ENCODE results near the gene FNTB.
"Not testable (repeated sequence)": the region's sequence is repeated elsewhere in the genome, so short reads cannot be mapped to it uniquely, and the experiment has no call there.

Gene FNTB

DNA sequence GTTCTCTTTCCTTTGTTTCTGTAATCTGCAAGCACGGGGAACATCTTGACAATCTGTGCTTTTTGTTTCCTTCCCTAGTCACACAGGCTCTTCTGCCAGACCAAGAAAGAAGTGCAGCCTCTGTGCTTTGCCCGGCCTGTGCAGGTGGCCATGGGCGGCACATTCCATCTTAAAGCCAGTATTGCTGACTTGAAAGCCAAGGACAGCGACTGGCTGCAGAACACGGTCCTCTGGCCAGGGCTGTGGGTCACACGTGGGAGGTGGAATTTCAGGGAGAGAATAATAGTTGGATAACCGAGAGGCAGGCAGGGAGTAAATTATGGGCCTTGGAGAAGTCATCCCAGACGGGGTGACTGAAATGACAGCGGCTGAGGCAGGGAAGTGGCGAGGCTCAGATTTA, 24.8 kb downstream of the FNTB start:
- DNase-seq (ENCODE audit: low read depth in 2 of 2, low spot score in 1 of 2) = no peak

DNA sequence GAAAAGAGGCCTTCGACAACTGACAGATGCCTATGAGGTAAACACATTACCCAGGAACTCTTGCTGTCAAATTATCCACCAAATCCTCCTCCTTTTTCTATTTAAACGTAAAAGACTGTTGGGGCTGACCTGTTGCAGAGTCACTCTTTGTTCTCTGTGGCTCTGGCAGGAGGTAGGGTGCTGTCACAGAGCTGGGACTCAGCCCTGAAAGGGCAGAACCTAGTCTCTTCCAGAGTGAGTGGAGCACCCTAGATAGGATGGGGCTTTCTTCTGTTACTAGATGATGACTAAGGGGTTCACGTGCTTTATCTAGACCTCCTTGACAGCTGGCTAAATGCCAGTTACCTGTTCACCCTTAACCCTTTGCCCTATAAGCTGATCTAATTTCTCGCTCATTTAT, 25.7 kb downstream of the FNTB start:
- no peak for DNase-seq (ENCODE audit: low read depth in 2 of 2, low spot score in 1 of 2)

- no peak for DNase-seq (ENCODE audit: low read depth in 2 of 2, low spot score in 1 of 2)
These were observed 28.7 kb downstream of the FNTB start for GRCh38 chr14:65015391-65015790.

GRCh38 chr14:65016471-65016870, 29.8 kb downstream of the FNTB start:
- DNase-seq (ENCODE audit: low read depth in 2 of 2, low spot score in 1 of 2) = no peak

GRCh38 chr14:65019944-65020566, 33.4 kb downstream of the FNTB start:
- DNase-seq (ENCODE audit: low read depth in 2 of 2, low spot score in 1 of 2) = no peak

- no peak for DNase-seq (ENCODE audit: low read depth in 2 of 2, low spot score in 1 of 2)
These were observed 38.3 kb downstream of the FNTB start for GRCh38 chr14:65024957-65025356.

DNA sequence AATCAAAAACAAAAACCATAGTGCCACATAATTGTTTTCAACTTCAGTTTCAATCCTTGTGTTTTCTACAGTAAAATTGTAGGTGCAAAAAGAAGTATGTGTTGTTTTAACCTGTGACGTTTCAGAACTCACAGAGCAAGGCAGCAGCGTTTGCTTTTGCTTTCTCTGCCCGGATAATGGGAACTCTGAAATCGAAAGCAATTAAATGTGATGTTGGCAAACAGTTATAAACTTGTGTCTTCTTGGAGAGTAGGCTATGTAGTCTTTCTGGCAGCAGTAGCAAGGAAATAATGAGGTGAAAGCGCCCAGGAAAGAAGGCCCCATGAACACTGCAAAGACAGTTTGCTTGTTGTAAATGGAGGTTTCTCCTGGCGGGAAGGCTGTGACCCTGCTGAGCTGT, 39.1 kb downstream of the FNTB start:
- no peak for DNase-seq (ENCODE audit: low read depth in 2 of 2, low spot score in 1 of 2)

DNA sequence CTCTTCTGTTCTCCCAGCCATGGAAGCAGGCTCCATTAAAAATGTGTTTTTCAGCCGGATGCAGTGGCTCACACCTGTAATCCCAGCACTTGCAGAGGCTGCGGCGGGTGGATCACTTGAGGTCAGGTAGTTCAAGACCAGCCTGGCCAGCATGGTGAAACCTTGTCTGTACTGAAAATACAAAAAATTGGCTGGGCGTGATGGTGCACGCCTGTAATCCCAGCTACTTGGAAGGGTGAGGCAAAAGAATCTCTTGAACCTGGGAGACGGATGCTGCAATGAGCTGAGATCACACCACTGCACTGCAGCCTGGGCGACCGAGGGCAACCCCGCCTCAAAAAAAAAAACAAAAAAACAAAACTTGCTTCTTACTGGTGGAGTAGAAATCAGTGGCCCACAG, 39.8 kb downstream of the FNTB start:
- DNase-seq (ENCODE audit: low read depth in 2 of 2, low spot score in 1 of 2) = no peak

DNA sequence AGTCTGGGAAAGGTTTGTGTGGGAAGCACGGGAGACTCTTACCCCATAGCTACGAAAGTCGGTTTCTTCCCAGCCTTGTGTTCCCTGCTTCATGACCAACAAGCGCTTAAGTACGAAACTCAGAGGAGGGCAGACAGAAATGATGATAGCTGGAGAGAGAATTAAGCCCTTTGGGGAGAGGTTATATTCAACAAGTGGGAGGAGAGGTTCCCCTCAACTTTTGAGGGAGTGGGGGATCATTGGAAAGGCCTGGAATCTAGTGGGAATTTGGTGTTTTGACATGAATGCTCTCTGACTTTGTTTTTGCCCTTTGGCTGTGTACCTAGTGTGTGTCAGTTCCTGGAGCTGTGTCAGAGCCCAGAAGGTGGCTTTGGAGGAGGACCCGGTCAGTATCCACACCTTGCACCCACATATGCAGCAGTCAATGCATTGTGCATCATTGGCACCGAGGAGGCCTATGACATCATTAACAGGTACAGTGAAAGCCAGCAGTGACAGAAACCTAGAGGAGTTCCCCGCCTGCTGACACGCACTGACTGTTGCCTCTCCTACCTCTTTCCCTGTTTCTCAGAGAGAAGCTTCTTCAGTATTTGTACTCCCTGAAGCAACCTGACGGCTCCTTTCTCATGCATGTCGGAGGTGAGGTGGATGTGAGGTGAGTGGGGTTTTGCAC, 40.6 kb downstream of the FNTB start:
- DNase-seq (ENCODE audit: low read depth in 2 of 2, low spot score in 1 of 2) = no peak

DNA sequence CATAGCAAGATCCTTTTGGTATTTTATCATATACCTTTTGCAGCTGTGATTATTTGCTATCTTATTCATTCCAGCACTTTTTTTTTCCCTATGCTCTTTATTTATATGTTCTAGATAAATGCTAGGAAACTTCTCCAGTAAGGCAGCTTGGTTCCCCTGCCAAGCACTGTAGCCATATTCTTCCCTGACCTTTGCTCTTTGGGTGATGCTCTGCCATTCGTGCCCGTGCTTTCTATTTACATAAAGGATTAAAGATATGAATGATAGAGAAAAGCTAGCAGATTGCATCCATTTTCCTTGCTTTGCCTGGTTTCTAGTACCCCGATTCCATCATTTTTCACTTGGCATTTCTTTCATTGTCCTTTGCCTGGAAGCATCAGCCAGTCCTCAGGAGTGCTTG, 42.2 kb downstream of the FNTB start:
- no peak for DNase-seq (ENCODE audit: low read depth in 2 of 2, low spot score in 1 of 2)

DNA sequence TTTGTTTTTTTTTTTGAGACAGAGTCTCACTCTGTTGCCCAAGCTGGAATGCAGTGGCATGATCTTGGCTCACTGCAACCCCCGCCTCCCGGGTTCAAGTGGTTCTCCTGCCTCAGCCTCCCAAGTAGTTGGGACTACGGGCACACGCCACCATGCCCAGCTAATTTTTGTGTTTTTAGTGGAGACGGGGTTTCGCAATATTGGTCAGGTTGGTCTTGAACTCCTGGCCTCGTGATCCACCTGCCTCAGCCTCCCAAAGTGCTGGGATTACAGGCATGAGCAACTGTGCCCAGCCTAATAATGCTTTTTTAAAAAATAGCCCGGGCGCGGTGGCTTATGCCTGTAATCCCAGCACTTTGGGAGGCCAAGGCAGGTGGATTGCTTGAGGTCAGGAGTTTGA, 44.6 kb downstream of the FNTB start:
- DNase-seq (ENCODE audit: low read depth in 2 of 2, low spot score in 1 of 2) = not testable (repeated sequence)

DNA sequence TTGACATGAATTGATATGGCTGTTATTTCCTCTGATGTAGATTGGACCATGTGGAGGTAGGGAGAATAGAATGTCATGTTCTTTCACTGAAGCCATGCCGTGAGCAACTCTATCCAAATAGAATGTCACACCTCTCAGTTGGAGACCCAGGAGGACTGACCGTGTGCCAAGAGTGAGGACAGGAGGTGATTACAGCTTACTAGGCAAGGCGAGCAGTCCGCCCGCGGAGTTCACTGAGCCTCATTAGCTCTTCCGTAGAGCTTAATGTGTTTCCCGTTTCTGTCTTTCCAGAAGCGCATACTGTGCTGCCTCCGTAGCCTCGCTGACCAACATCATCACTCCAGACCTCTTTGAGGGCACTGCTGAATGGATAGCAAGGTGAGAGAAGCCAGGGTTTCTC, 45.6 kb downstream of the FNTB start:
- DNase-seq (ENCODE audit: low read depth in 2 of 2, low spot score in 1 of 2) = no peak

- no peak for DNase-seq (ENCODE audit: low read depth in 2 of 2, low spot score in 1 of 2)
These were observed 46.5 kb downstream of the FNTB start for GRCh38 chr14:65033181-65033580.

- no peak for DNase-seq (ENCODE audit: low read depth in 2 of 2, low spot score in 1 of 2)
These were observed 47.3 kb downstream of the FNTB start for GRCh38 chr14:65034021-65034420.

GRCh38 chr14:65035049-65035448, 48.4 kb downstream of the FNTB start:
- DNase-seq (ENCODE audit: low read depth in 2 of 2, low spot score in 1 of 2) = no peak

DNA sequence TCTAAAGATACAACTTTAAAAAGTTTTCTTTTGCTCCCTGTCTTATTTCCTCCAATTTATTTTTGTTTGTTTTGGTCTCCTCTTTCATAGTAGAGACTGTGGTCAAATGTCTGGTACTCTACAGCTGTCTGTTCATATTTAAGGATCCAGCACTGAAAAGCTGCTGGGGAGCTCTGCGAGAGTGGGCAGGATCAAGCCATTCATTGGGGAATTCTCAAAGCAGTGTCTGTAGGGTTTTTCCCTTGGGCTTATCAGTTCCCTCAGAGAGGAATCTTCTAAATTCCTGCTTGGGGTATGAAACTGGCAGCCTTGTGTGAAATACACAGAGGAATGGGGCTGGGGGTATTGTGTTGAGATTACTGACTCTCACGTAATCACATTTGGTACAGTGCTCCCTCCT, 52.3 kb downstream of the FNTB start:
- DNase-seq (ENCODE audit: low read depth in 2 of 2, low spot score in 1 of 2) = no peak

- no peak for DNase-seq (ENCODE audit: low read depth in 2 of 2, low spot score in 1 of 2)
These were observed 54.2 kb downstream of the FNTB start for GRCh38 chr14:65040666-65041433.

DNA sequence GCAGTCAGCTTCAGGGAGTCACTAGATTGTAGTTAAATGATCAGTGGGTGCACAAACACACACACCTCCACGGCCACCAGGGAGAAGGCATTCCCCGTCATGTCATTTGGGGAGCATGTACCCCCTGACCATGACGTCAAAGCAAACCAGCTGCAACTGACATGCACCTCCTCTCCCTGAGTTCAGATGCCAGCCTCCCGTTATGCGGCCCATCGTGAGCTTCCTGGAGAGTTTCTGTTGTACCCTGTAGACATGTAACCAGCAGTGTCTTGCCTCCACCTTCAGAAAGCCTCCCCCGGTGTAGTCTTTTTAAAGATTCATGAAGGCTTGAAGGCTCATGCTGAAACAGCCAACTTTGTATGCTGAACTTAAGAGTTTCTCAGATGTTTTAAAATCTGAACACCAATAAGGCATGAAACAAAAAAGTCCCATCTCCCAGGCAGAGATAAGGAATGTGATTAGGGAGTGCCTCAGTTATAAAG, 54.8 kb downstream of the FNTB start:
- DNase-seq (ENCODE audit: low read depth in 2 of 2, low spot score in 1 of 2) = no peak

DNA sequence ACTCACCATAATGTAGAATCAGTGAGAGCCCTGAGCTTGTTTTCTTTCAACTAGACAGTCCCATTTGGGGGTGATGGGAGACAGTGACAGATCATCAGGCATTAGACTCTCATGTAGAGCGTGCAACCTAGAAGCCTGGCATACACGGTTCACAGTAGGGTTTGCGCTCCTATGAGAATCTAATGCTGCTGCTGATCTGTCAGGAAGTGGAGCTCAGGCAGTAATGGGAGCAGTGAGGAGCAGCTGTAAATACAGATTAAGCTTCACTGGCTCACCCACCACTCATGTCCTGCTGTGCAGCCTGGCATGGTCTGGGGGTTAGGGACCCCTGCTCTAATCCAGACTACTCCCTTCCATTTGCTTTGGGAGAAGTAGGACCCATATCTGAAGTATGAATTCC, 55.6 kb downstream of the FNTB start:
- DNase-seq (ENCODE audit: low read depth in 2 of 2, low spot score in 1 of 2) = no peak

DNA sequence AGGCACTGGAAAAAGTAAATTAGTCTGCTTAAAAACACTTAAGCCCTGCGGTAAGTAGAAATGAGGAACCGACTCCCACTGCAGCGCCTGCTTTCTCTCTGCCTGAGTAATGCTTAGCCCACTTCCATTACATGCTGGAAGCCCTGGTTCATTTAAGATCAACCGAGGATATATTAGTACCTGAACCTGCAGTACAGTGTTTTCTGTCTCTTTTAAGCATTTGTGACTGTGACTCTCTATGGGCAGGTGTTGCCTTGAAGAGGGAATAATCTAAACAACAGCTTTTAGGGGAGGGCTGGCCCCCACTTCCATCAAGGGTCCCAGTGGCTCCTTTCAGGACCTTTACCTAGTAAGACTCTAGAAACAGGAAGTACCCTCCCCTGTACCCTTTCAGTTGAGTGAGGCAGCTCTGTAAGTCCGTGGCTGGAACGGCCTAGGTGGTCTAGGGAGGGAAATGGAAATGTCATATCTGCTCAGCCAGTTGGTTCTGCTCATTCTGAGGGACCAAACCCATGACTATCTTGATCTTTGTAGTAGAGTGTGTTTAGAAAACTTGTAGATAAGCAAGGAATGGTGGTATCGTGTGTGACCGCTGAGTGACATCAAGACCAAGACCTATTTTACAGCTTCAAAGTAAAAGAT, 56.2 kb downstream of the FNTB start:
- no peak for DNase-seq (ENCODE audit: low read depth in 2 of 2, low spot score in 1 of 2)

DNA sequence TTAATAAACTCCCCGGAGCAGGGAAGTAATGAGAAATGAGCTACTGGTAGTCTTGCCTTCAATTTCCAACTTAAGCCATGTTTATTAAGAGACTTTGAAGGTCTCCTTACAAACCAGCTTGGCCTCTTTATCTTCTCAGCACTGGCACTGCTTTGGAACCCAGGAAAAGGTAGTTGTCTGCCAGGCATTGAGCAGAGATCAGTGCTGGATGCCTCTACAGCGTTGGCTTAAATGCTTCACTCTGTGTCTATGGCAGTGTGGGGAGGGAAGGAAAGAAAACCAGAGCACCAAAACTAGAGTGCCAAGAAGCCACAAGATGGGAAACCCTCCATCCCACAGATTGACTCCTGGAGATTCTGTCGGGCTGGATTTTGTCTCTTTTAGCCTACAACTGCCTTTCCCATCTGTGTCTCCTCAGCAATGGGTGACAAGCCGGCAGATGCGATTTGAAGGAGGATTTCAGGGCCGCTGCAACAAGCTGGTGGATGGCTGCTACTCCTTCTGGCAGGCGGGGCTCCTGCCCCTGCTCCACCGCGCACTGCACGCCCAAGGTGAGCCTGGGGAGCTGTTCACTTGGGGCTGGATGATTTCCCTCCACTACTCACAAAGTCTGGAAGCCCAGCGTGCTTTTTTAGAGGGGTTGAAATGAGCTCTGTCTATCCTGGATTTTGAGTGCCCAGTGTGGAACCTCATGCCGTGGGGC, 57.3 kb downstream of the FNTB start:
- no peak for DNase-seq (ENCODE audit: low read depth in 2 of 2, low spot score in 1 of 2)

All from stimulated activated CD8-positive, alpha-beta memory T cell treated with anti-CD3 and anti-CD28 coated beads, Interleukin-4, amount 100 ng/mL, for 1 hour (primary cell).